ES-I3 (cell line): ENCODE results near the gene SNX21.
"Not testable (repeated sequence)": the region's sequence is repeated elsewhere in the genome, so short reads cannot be mapped to it uniquely, and the experiment has no call there.

Experiments used
- H3K36me3 ChIP-seq: 2 replicates; pipeline ENCODE4 v1.6.1; 2013; ENCODE audit warnings: mild to moderate bottlenecking, low read length, control low read depth, moderate library complexity; ENCODE audit not compliant: insufficient read depth
- H3K4me1 ChIP-seq: 2 replicates; pipeline ENCODE4 v1.6.1; 2013; ENCODE audit warnings: mild to moderate bottlenecking, control low read depth, low read length; ENCODE audit not compliant: insufficient read depth
- H3K9ac ChIP-seq: 2 replicates; pipeline ENCODE4 v1.6.1; 2013; ENCODE audit warnings: low read depth, mild to moderate bottlenecking, low read length, moderate library complexity
- H3K9me3 ChIP-seq: 2 replicates; pipeline ENCODE4 v1.6.1; 2013; ENCODE audit warnings: mild to moderate bottlenecking, low read length, moderate library complexity; ENCODE audit not compliant: control insufficient read depth, insufficient read depth

SNX21 gene

GRCh38 chr20:45872626-45873025, 39.0 kb downstream of the SNX21 start:
- no peaks in the 10 kb centered on the region for H3K36me3 ChIP-seq
- H3K4me1 ChIP-seq = no peaks in the 10 kb centered on the region
- no peaks in the 10 kb centered on the region for H3K9me3 ChIP-seq
- H3K9ac ChIP-seq = no peak overlapping the region

- Histone ChIP-seq H3K9ac (no peak overlapping the region), H3K9me3 (no peaks in the 10 kb centered on the region), H3K4me1 (no peaks in the 10 kb centered on the region), H3K36me3 (no peaks in the 10 kb centered on the region)
Measured at GRCh38 chr20:45873409-45874103, 40.0 kb downstream of the SNX21 start.

- H3K9me3 ChIP-seq, H3K4me1 ChIP-seq, H3K36me3 ChIP-seq, H3K9ac ChIP-seq: not testable (repeated sequence)
Measured at GRCh38 chr20:45874104-45874481, 40.5 kb downstream of the SNX21 start.

- Histone ChIP-seq H3K9me3 (no peaks in the 10 kb centered on the region), H3K36me3 (no peaks in the 10 kb centered on the region), H3K4me1 (no peaks in the 10 kb centered on the region), H3K9ac (no peak overlapping the region)
Measured at GRCh38 chr20:45874576-45874975, 41.0 kb downstream of the SNX21 start.

- Histone ChIP-seq H3K36me3 (peaks cover 3% of the 10 kb centered on the region; the same call in 1 of the 2 replicates), H3K4me1 (no peaks in the 10 kb centered on the region)
Measured at GRCh38 chr20:45878076-45878761, 44.6 kb downstream of the SNX21 start.

GRCh38 chr20:45880988-45881788, 47.6 kb downstream of the SNX21 start, which contains the start of gene ZSWIM1:
Gene ZSWIM1, plus strand, starts transcription at chr20:45881227. Its CDS starts 1,366 bp downstream, at chr20:45882593.
- peak within 1 kb of the TSS; percentile 74 for H3K9ac ChIP-seq

More at GRCh38 chr20:45878076-45878761, 44.6 kb downstream of the SNX21 start:
- Histone ChIP-seq H3K9ac (no peak overlapping the region), H3K9me3 (no peaks in the 10 kb centered on the region)

GRCh38 chr20:45882469-45883099, 49.0 kb downstream of the SNX21 start:
- H3K36me3 ChIP-seq = peaks cover 3% of the 10 kb centered on the region; the same call in 1 of the 2 replicates
- no peaks in the 10 kb centered on the region for H3K4me1 ChIP-seq
- H3K9me3 ChIP-seq = no peaks in the 10 kb centered on the region
- no peak overlapping the region for H3K9ac ChIP-seq

More at GRCh38 chr20:45880988-45881788, 47.6 kb downstream of the SNX21 start, which contains the start of gene ZSWIM1:
- Histone ChIP-seq H3K9me3 (no peaks in the 10 kb centered on the region), H3K36me3 (peaks cover 3% of the 10 kb centered on the region; the same call in 1 of the 2 replicates), H3K4me1 (no peaks in the 10 kb centered on the region)

- no peak overlapping the region for H3K9ac ChIP-seq
- peaks cover 3% of the 10 kb centered on the region; the same call in 1 of the 2 replicates for H3K36me3 ChIP-seq
Measured at GRCh38 chr20:45883100-45883469, 49.5 kb downstream of the SNX21 start.

GRCh38 chr20:45886590-45887345, 53.2 kb downstream of the SNX21 start:
- H3K36me3 ChIP-seq = peaks cover 3% of the 10 kb centered on the region; the same call in 1 of the 2 replicates
- H3K9me3 ChIP-seq = no peaks in the 10 kb centered on the region
- no peaks in the 10 kb centered on the region for H3K4me1 ChIP-seq
- H3K9ac ChIP-seq = no peak overlapping the region

More at GRCh38 chr20:45883100-45883469, 49.5 kb downstream of the SNX21 start:
- no peaks in the 10 kb centered on the region for H3K4me1 ChIP-seq
- H3K9me3 ChIP-seq = no peaks in the 10 kb centered on the region

- no peaks in the 10 kb centered on the region for H3K9me3 ChIP-seq
- peaks cover 3% of the 10 kb centered on the region; the same call in 1 of the 2 replicates for H3K36me3 ChIP-seq
- H3K9ac ChIP-seq = no peak within 1 kb of the TSS
Measured at GRCh38 chr20:45887346-45887715, 53.7 kb downstream of the SNX21 start, which contains the start of gene SPATA25. Gene SPATA25, minus strand, starts transcription at chr20:45887622. Its CDS starts 32 bp downstream, at chr20:45887590.

GRCh38 chr20:45888681-45889080, 55.1 kb downstream of the SNX21 start:
- H3K36me3 ChIP-seq = no peaks in the 10 kb centered on the region; the same call in 1 of the 2 replicates
- no peak overlapping the region for H3K9ac ChIP-seq
- no peaks in the 10 kb centered on the region for H3K4me1 ChIP-seq
- H3K9me3 ChIP-seq = no peaks in the 10 kb centered on the region

More at GRCh38 chr20:45887346-45887715, 53.7 kb downstream of the SNX21 start, which contains the start of gene SPATA25:
- H3K4me1 ChIP-seq = no peaks in the 10 kb centered on the region

- no peaks in the 10 kb centered on the region for H3K9me3 ChIP-seq
- peaks cover 3% of the 10 kb centered on the region; the same call in 1 of the 2 replicates for H3K36me3 ChIP-seq
- no peaks in the 10 kb centered on the region for H3K4me1 ChIP-seq
- H3K9ac ChIP-seq = peak overlapping the region; percentile 76
Measured at GRCh38 chr20:45890077-45890984, 56.7 kb downstream of the SNX21 start.
